ENCODE data around the gene KRTAP5-6.
"Not testable (repeated sequence)": the region's sequence is repeated elsewhere in the genome, so short reads cannot be mapped to it uniquely, and the experiment has no call there.

GRCh38 chr11:1686220-1686619 lies 10.8 kb upstream of the KRTAP5-6 start:
- TF ChIP-seq CTCF (conservative IDR thresholded peaks at IDR 0.05 in 1 of 2, IDR thresholded peaks at IDR 0.05 in 1 of 2; ENCODE audit: extremely low read depth in 1 of 2, insufficient read depth in 1 of 2, low read depth in 1 of 2, low read length in 2 of 2); EZH2 (IDR thresholded peaks at IDR 0.05; ENCODE audit: borderline replicate concordance, low read length): not testable (repeated sequence)
